HepG2 (cell line): ENCODE results near the gene PDPK1. TPM values are rescaled to one million over a fixed set of nuclear protein-coding genes. Genes with fewer than 3 reads are reported as not detected.

Experiments
- ATAC-seq: fragments of 200-7000 bp; cut with Tn5 transposase; 3 replicates; pipeline ENCODE4 v1.9.1; 2020; ENCODE audit warnings: mild to moderate bottlenecking, moderate library complexity
- BruUV-seq: library from RNA; stranded (reverse); fragments of 400-500 nt; replicated peaks from 2 replicates; lab custom pipeline; 2021; lab: Mats Ljungman, UMichigan
- CTCF ChIA-PET: fragments of 300-600 bp; formaldehyde crosslinking; extraction: SDS; loops from one replicate; lab custom pipeline; 2021; ENCODE audit warnings: low total read pairs, inconsistent platforms, low intra/inter-chr PET ratio; lab: Yijun Ruan, JAX
- POLR2A ChIA-PET: fragments of 350-600 bp; sonication (Branson Sonifier 250); formaldehyde crosslinking; loops from one replicate; lab custom pipeline; 2020; ENCODE audit warnings: antibody characterized with exemption, inconsistent platforms; lab: Yijun Ruan, JAX
- DNase-seq: peaks from one replicate; pipeline ENCODE4 v3.0.0-alpha.2; 2015; ENCODE audit warnings: low spot score
- FAIRE-seq: peaks from 3 replicates; lab custom pipeline; 2011; peaks lifted over from hg19 to GRCh38; lab: Jason Lieb, UNC
- H2AFZ ChIP-seq: one replicate; pipeline ENCODE4 v1.6.1; 2011; ENCODE audit warnings: low read length, inconsistent platforms
- H3K27ac ChIP-seq: fragments of 300-600 bp; 3 replicates; pipeline ENCODE4 v1.8.0; 2011; ENCODE audit warnings: mixed run types, mild to moderate bottlenecking, mixed read lengths, low read length, inconsistent platforms; ENCODE audit not compliant: insufficient read depth; ENCODE audit errors: extremely low read length
- H3K27me3 ChIP-seq, 2 experiments: fragments of 200-600 bp in 1 of 2; 2 replicates in 1 of 2; 3 replicates in 1 of 2; pipeline versions ENCODE4 v1.6.0 to v1.8.0; 2011; ENCODE audit warnings: low read length in 2 of 2, mild to moderate bottlenecking in 2 of 2, moderate library complexity in 2 of 2, inconsistent platforms in 1 of 2; ENCODE audit not compliant: insufficient read depth in 2 of 2, control insufficient read depth in 1 of 2
- H3K36me3 ChIP-seq, 2 experiments: fragments of 200-600 bp in 1 of 2; replicated peaks in 1 of 2; 2 replicates in 1 of 2; 3 replicates in 1 of 2; pipeline versions ENCODE4 v1.5.1 to v1.8.0; 2011; ENCODE audit warnings: low read length in 2 of 2, inconsistent platforms in 1 of 2; ENCODE audit not compliant: insufficient read depth in 2 of 2, control insufficient read depth in 1 of 2
- H3K4me1 ChIP-seq: 2 replicates; pipeline ENCODE4 v1.5.1; 2012; ENCODE audit warnings: low read length, inconsistent platforms; ENCODE audit not compliant: insufficient read depth
- H3K4me2 ChIP-seq: 2 replicates; pipeline ENCODE4 v1.6.0; 2011; ENCODE audit warnings: low read depth, low read length, inconsistent platforms
- H3K4me3 ChIP-seq, 3 experiments: fragments of 200-600 bp in 1 of 3; sonication (generic), shearing (Covaris generic) in 1 of 3; replicated peaks in 1 of 3; 2 replicates each; pipeline ENCODE4 v1.5.1; 2011 to 2016; ENCODE audit warnings: low read length in 3 of 3, inconsistent platforms in 2 of 3, low read depth in 2 of 3, mild to moderate bottlenecking in 2 of 3, control low read depth in 1 of 3, mixed read lengths in 1 of 3; ENCODE audit not compliant: insufficient read depth in 1 of 3
- H3K79me2 ChIP-seq: one replicate; pipeline ENCODE4 v1.6.1; 2011; ENCODE audit warnings: low read length, inconsistent platforms; ENCODE audit not compliant: insufficient read depth
- H3K9ac ChIP-seq: 2 replicates; pipeline ENCODE4 v1.6.0; 2011; ENCODE audit warnings: mild to moderate bottlenecking, low read depth, low read length, inconsistent platforms; ENCODE audit not compliant: insufficient read depth
- H3K9me3 ChIP-seq: 2 replicates; pipeline ENCODE4 v1.5.1; 2012; ENCODE audit warnings: mild to moderate bottlenecking, low read length
- H4K20me1 ChIP-seq: 2 replicates; pipeline ENCODE4 v1.6.0; 2011; ENCODE audit warnings: inconsistent platforms, mild to moderate bottlenecking, low read length, moderate library complexity; ENCODE audit not compliant: insufficient read depth
- BATF2 ChIP-seq: sonication (generic); formaldehyde crosslinking; IDR thresholded peaks from 2 replicates; pipeline ENCODE4 v1.8.0; 2022; ENCODE audit warnings: mild to moderate bottlenecking, missing genetic modification reagents, moderate library complexity
- CHD2 ChIP-seq: IDR thresholded peaks from 2 replicates; pipeline ENCODE4 v1.6.1; 2011; ENCODE audit warnings: low read depth, low read length, improper control_type of control experiment
- DNMT3B ChIP-seq: conservative IDR thresholded peaks from 2 replicates; pipeline ENCODE4 v1.6.1; 2016; ENCODE audit warnings: missing biosample characterization, control low read depth
- FOXM1 ChIP-seq: sonication (generic); formaldehyde crosslinking; IDR thresholded peaks from 2 replicates; pipeline ENCODE4 v1.5.0; 2020; ENCODE audit warnings: missing genetic modification reagents
- FUBP1 ChIP-seq: sonication (generic); formaldehyde crosslinking; IDR thresholded peaks from 2 replicates; pipeline ENCODE4 v1.5.1; 2020; ENCODE audit warnings: missing genetic modification reagents, mild to moderate bottlenecking, borderline replicate concordance
- HNRNPL ChIP-seq: fragments of 200-400 bp; formaldehyde crosslinking; IDR thresholded peaks from 2 replicates; pipeline ENCODE4 v1.6.1; 2017; ENCODE audit warnings: mild to moderate bottlenecking, low read depth, low read length
- IKZF5 ChIP-seq: IDR thresholded peaks from 2 replicates; pipeline ENCODE4 v1.6.1; 2018; ENCODE audit warnings: missing genetic modification reagents, mild to moderate bottlenecking, missing compliant biosample characterization
- MAFK ChIP-seq, 2 experiments: IDR thresholded peaks in 1 of 2; conservative IDR thresholded peaks in 1 of 2; 2 replicates each; pipeline ENCODE4 v1.6.1; 2011; ENCODE audit warnings: improper control_type of control experiment in 2 of 2, low read length in 2 of 2
- MED13 ChIP-seq: sonication (generic); formaldehyde crosslinking; IDR thresholded peaks from 2 replicates; pipeline ENCODE4 v1.5.0; 2020; ENCODE audit warnings: missing genetic modification reagents
- MEIS2 ChIP-seq: sonication (generic); formaldehyde crosslinking; IDR thresholded peaks from 2 replicates; pipeline ENCODE4 v1.9.0; 2021; ENCODE audit warnings: mild to moderate bottlenecking, missing genetic modification reagents
- NCOR1 ChIP-seq: fragments of 200-600 bp; sonication (generic); IDR thresholded peaks from 2 replicates; pipeline ENCODE4 v1.7.0; 2017; ENCODE audit warnings: antibody characterized with exemption, low read length, borderline replicate concordance
- NFE2 ChIP-seq: sonication (generic); formaldehyde crosslinking; IDR thresholded peaks from 2 replicates; pipeline ENCODE4 v1.4.0; 2020; ENCODE audit warnings: missing genetic modification reagents
- NFE2L1 ChIP-seq: sonication (generic); formaldehyde crosslinking; IDR thresholded peaks from 2 replicates; pipeline ENCODE4 v1.4.0; 2020; ENCODE audit warnings: missing genetic modification reagents, mild to moderate bottlenecking, borderline replicate concordance
- NFKB2 ChIP-seq: sonication (generic); formaldehyde crosslinking; IDR thresholded peaks from 2 replicates; pipeline ENCODE4 v1.4.0; 2020; ENCODE audit warnings: missing genetic modification reagents, borderline replicate concordance
- SAFB2 ChIP-seq: sonication (generic); formaldehyde crosslinking; IDR thresholded peaks from 2 replicates; pipeline ENCODE4 v1.5.1; 2020; ENCODE audit warnings: missing genetic modification reagents, low read depth, mild to moderate bottlenecking, borderline replicate concordance
- ZNF549 ChIP-seq: sonication (generic); formaldehyde crosslinking; IDR thresholded peaks from 2 replicates; pipeline ENCODE4 v1.5.0; 2020; ENCODE audit warnings: missing genetic modification reagents
- ZNF598 ChIP-seq: sonication (generic); formaldehyde crosslinking; IDR thresholded peaks from 2 replicates; pipeline ENCODE4 v1.5.1; 2020; ENCODE audit warnings: mild to moderate bottlenecking, missing genetic modification reagents, borderline replicate concordance
- WGBS: methylation state at CpG from one replicate; pipeline ENCODE4 v1.1.6; 2017; ENCODE audit warnings: low lambda C conversion rate; 5-methylcytosine and 5-hydroxymethylcytosine counted together
- in situ Hi-C: cut with HindIII; loops from 2 replicates; pipeline ENCODE4 v1.10.0; 2017; ENCODE audit warnings: low pct_unique_long_range_greater_than_20kb; ENCODE audit not compliant: extremely low pct_ligation_motif_present
- intact Hi-C: fragments of 100-400 bp; cut with micrococcal nuclease; formaldehyde crosslinking; loops from one replicate; pipeline ENCODE4 v1.10.0; 2022; ENCODE audit not compliant: unreplicated experiment
- polyA plus RNA-seq, 8 experiments: library from polyadenylated mRNA; depleted of rRNA in 3 of 8; stranded (reverse) in 7 of 8; unstranded in 1 of 8; fragments of >200 nt; fragmentation: Illumina TruSeq in 4 of 8; extraction: Trizol in 4 of 8; gene quantifications; 2 replicates each; pipeline versions ENCODE4 v1.2.1 to v1.2.3, GENCODE V29; 2011 to 2016; ENCODE audit warnings: low read depth in 4 of 8, missing spikeins in 1 of 8, mixed read lengths in 1 of 8; ENCODE audit not compliant: insufficient read depth in 1 of 8
- total RNA-seq, 5 experiments: library from RNA; depleted of rRNA; stranded (reverse); fragments of >200 nt; fragmentation: Illumina TruSeq; extraction: Trizol; gene quantifications; 2 replicates each; pipeline ENCODE4 v1.2.3, GENCODE V29; 2016; ENCODE audit warnings: low read depth in 1 of 5
- TF ChIP-seq, protein P1 (sequence below): sonication (generic); formaldehyde crosslinking; IDR thresholded peaks from 2 replicates; pipeline ENCODE4 v1.8.0; 2022; ENCODE audit warnings: mild to moderate bottlenecking, missing genetic modification reagents; ENCODE audit not compliant: insufficient replicate concordance
- TF ChIP-seq, protein P2 (sequence below): IDR thresholded peaks from 2 replicates; pipeline ENCODE4 v1.6.1; 2012; ENCODE audit warnings: inconsistent platforms

Gene PDPK1
- total and polyA plus RNA-seq, 2 of the 13 experiments (the other 11 are each of a cell fraction or from before 2014, with no cell fraction given) = 59.6 to 129 TPM

- no peak for FAIRE-seq
- intact Hi-C loops (no loop called here), in situ Hi-C loops (no loop called here)
- H3K79me2 ChIP-seq = peaks cover 3% of the 10 kb centered on the region
- WGBS = 97% methylated on average over 8 of the region's 9 CpGs
- POLR2A ChIA-PET = no interaction called here
- H3K27me3 ChIP-seq = no peaks in the 10 kb centered on the region
- no peak overlapping the region for H3K27ac ChIP-seq
- H4K20me1 ChIP-seq = peaks cover 8% of the 10 kb centered on the region; the same call in 1 of the 2 replicates
- peaks cover 24 to 49% of the 10 kb centered on the region in 2 experiments for H3K36me3 ChIP-seq
- no peak for ATAC-seq
- H3K4me1 ChIP-seq = no peaks in the 10 kb centered on the region
- DNase-seq = no peak
- no peak overlapping the region for H2AFZ ChIP-seq
- CTCF ChIA-PET = no interaction called here
- H3K9ac ChIP-seq = no peak overlapping the region
- BruUV-seq = no TSS peak
- no peaks in the 10 kb centered on the region for H3K9me3 ChIP-seq
- no peak for TF ChIP-seq IKZF5
- no peak for TF ChIP-seq FOXM1 (CRISPR knock-in tag)
- TF ChIP-seq HNRNPL = no peak
- no peak for TF ChIP-seq SAFB2
- TF ChIP-seq, protein P1, sequence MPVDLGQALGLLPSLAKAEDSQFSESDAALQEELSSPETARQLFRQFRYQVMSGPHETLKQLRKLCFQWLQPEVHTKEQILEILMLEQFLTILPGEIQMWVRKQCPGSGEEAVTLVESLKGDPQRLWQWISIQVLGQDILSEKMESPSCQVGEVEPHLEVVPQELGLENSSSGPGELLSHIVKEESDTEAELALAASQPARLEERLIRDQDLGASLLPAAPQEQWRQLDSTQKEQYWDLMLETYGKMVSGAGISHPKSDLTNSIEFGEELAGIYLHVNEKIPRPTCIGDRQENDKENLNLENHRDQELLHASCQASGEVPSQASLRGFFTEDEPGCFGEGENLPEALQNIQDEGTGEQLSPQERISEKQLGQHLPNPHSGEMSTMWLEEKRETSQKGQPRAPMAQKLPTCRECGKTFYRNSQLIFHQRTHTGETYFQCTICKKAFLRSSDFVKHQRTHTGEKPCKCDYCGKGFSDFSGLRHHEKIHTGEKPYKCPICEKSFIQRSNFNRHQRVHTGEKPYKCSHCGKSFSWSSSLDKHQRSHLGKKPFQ = no peak
- TF ChIP-seq CHD2 = no peak
- TF ChIP-seq NFE2L1 = no peak
- TF ChIP-seq NFKB2 (CRISPR knock-in tag) = no peak
- no peak for TF ChIP-seq FUBP1 (CRISPR knock-in tag)
- no peak for TF ChIP-seq MED13
- no peak for TF ChIP-seq ZNF598 (CRISPR knock-in tag)
- TF ChIP-seq BATF2 = no peak
- TF ChIP-seq ZNF549 = no peak
- TF ChIP-seq DNMT3B = no peak
- TF ChIP-seq NFE2 (CRISPR knock-in tag) = no peak
- TF ChIP-seq, protein P2, sequence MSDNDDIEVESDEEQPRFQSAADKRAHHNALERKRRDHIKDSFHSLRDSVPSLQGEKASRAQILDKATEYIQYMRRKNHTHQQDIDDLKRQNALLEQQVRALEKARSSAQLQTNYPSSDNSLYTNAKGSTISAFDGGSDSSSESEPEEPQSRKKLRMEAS = no peak
- TF ChIP-seq NCOR1 = no peak
- TF ChIP-seq MEIS2 = no peak
- no peak for TF ChIP-seq MAFK (conservative IDR thresholded peaks at IDR 0.05 in 1 of 2, IDR thresholded peaks at IDR 0.05 in 1 of 2; ENCODE audit: low read length in 2 of 2)
- H3K4me3 ChIP-seq = no peak overlapping the region
- H3K4me2 ChIP-seq = no peak overlapping the region
Measured at GRCh38 chr16:2598723-2599122, 60.9 kb downstream of the PDPK1 start.
